ENCODE results near the gene PPP1R9A. TPM values are rescaled to one million over a fixed set of nuclear protein-coding genes. Genes with fewer than 3 reads are reported as not detected.

PPP1R9A gene
- total RNA-seq, 2 experiments from 2014 or later, result 0.07 TPM; not detected in 1

- CTCF ChIA-PET, result no interaction called here
- Mint-ChIP-seq H3K4me3 (no peak overlapping the region), H3K27me3 (peaks cover 3% of the 10 kb centered on the region), H3K27ac (no peak overlapping the region), H3K9me3 (ENCODE audit: low read depth) (peaks cover 2% of the 10 kb centered on the region), H3K4me1 (no peaks in the 10 kb centered on the region), H3K36me3 (no peaks in the 10 kb centered on the region)
- DNase-seq, result no peak
- no peak for ATAC-seq
These were observed 298.4 kb downstream of the PPP1R9A start for GRCh38 chr7:95205665-95206225.

DNA sequence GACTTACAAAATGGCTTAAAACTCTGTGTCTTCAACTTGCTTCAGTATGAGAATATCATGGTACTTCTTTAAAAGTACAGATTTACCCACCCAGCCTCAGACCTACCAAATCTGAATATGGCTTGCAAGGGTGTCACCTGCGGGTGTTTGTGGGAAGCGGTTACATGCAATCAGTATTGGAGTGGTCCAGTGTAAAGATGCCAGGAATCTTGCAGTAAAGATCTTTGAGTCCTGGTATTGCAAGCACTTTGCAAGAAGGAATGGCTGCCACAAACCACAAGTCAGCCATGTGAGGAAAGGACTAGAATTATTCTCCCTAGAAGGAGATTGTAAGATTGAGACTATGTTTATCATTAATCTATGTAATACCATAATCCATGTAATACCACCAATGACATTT lies 301.9 kb downstream of the PPP1R9A start:
- no peak for ATAC-seq
- CTCF ChIA-PET, result no interaction called here
- H3K27me3 Mint-ChIP-seq, result no peaks in the 10 kb centered on the region
- no peak overlapping the region for H3K27ac Mint-ChIP-seq
- H3K4me1 Mint-ChIP-seq, result no peaks in the 10 kb centered on the region
- H3K4me3 Mint-ChIP-seq, result no peak overlapping the region
- H3K9me3 Mint-ChIP-seq (ENCODE audit: low read depth), result peaks cover 2% of the 10 kb centered on the region
- no peak for DNase-seq
- no peaks in the 10 kb centered on the region for H3K36me3 Mint-ChIP-seq

- ATAC-seq (no peak), DNase-seq (no peak)
- Mint-ChIP-seq H3K27ac (no peak overlapping the region), H3K4me1 (no peaks in the 10 kb centered on the region), H3K27me3 (no peaks in the 10 kb centered on the region), H3K4me3 (no peak overlapping the region), H3K36me3 (no peaks in the 10 kb centered on the region), H3K9me3 (ENCODE audit: low read depth) (peaks cover under 1% of the 10 kb centered on the region)
- CTCF ChIA-PET, result no interaction called here
These were observed 302.4 kb downstream of the PPP1R9A start for GRCh38 chr7:95209788-95210187.

DNA sequence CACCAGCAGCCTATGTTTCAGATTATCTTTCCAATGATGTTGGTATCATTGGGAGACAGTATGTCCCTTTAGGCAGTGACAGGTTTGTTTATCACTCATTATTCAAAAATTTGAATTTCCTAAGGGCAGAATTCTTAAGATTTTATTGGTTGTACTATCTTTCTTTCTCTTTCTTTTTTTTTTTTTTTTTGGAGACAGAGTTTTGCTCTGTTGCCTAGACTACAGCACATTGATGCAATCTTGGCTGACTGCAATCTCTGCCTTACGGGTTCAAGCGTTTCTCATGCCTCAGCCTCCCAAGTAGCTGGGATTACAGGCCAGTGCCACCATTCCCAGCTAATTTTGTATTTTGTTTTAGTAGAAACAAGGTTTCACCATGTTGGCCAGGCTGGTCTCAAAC lies 305.8 kb downstream of the PPP1R9A start:
- DNase-seq (no peak), ATAC-seq (no peak)
- CTCF ChIA-PET, result no interaction called here
- Mint-ChIP-seq H3K4me3 (no peak overlapping the region), H3K9me3 (ENCODE audit: low read depth) (peaks cover 5% of the 10 kb centered on the region), H3K27ac (no peak overlapping the region), H3K36me3 (no peaks in the 10 kb centered on the region), H3K4me1 (no peaks in the 10 kb centered on the region), H3K27me3 (no peaks in the 10 kb centered on the region)

GRCh38 chr7:95213809-95214492 lies 306.6 kb downstream of the PPP1R9A start:
- Mint-ChIP-seq H3K4me3 (no peak overlapping the region), H3K36me3 (no peaks in the 10 kb centered on the region), H3K4me1 (no peaks in the 10 kb centered on the region), H3K9me3 (ENCODE audit: low read depth) (peaks cover 5% of the 10 kb centered on the region), H3K27ac (no peak overlapping the region), H3K27me3 (no peaks in the 10 kb centered on the region)
- ATAC-seq (no peak), DNase-seq (no peak)
- CTCF ChIA-PET, result no interaction called here

- no peak overlapping the region for H3K27ac Mint-ChIP-seq
- ATAC-seq, result no peak
- H3K27me3 Mint-ChIP-seq, result no peaks in the 10 kb centered on the region
- no peaks in the 10 kb centered on the region for H3K36me3 Mint-ChIP-seq
- peaks cover 5% of the 10 kb centered on the region for H3K9me3 Mint-ChIP-seq (ENCODE audit: low read depth)
- CTCF ChIA-PET, result no interaction called here
- no peak for DNase-seq
- H3K4me3 Mint-ChIP-seq, result no peak overlapping the region
- no peaks in the 10 kb centered on the region for H3K4me1 Mint-ChIP-seq
These were observed 312.3 kb downstream of the PPP1R9A start for GRCh38 chr7:95219721-95220120.

DNA sequence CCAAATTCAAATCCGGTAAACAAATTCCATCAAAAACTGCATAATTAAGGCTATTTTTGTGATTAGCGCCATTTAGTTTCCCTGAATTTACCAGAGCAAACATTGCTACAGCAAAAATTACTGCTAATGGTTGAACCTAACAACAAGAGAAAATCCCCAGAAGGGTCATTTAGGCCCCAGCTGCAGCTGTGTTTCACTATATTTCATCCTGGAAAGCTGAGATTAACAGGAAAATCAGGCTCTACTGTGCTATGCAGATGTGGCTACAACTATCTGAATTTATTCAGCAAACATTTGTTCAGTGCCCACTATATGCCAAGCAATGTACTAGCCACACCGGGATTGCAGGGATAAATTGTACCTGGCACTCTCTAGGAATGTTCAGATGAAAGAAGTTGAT lies 312.9 kb downstream of the PPP1R9A start:
- ATAC-seq (no peak), DNase-seq (no peak)
- Mint-ChIP-seq H3K4me3 (no peak overlapping the region), H3K4me1 (no peaks in the 10 kb centered on the region), H3K27ac (no peak overlapping the region), H3K9me3 (ENCODE audit: low read depth) (peaks cover 5% of the 10 kb centered on the region), H3K36me3 (no peaks in the 10 kb centered on the region), H3K27me3 (no peaks in the 10 kb centered on the region)
- CTCF ChIA-PET, result no interaction called here

DNA sequence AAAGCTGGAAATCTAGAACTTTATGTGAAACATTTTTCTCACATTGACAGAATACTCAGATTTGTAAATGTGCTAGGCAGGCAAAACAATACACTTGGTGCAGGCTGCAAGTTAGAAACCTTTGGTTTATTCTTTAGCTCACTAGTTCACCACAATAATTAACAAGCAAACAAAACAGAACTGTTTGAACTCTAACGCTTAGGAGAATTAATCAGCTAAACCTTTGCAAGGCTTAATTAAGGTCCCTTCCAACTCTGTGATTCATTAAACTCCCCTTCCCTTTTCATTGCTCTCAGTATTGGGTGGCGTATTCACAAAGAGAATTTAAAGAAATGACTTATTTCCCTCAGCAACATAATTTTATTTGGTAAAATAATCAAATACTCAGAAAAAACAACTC lies 317.9 kb downstream of the PPP1R9A start:
- ATAC-seq, result no peak
- CTCF ChIA-PET, result no interaction called here
- no peaks in the 10 kb centered on the region for H3K4me1 Mint-ChIP-seq
- no peaks in the 10 kb centered on the region for H3K9me3 Mint-ChIP-seq (ENCODE audit: low read depth)
- no peaks in the 10 kb centered on the region for H3K36me3 Mint-ChIP-seq
- no peak overlapping the region for H3K27ac Mint-ChIP-seq
- no peak for DNase-seq
- H3K27me3 Mint-ChIP-seq, result no peaks in the 10 kb centered on the region
- H3K4me3 Mint-ChIP-seq, result no peak overlapping the region

GRCh38 chr7:95229301-95229700 lies 321.9 kb downstream of the PPP1R9A start:
- H3K36me3 Mint-ChIP-seq, result no peaks in the 10 kb centered on the region
- H3K4me3 Mint-ChIP-seq, result no peak overlapping the region
- no peak overlapping the region for H3K27ac Mint-ChIP-seq

DNA sequence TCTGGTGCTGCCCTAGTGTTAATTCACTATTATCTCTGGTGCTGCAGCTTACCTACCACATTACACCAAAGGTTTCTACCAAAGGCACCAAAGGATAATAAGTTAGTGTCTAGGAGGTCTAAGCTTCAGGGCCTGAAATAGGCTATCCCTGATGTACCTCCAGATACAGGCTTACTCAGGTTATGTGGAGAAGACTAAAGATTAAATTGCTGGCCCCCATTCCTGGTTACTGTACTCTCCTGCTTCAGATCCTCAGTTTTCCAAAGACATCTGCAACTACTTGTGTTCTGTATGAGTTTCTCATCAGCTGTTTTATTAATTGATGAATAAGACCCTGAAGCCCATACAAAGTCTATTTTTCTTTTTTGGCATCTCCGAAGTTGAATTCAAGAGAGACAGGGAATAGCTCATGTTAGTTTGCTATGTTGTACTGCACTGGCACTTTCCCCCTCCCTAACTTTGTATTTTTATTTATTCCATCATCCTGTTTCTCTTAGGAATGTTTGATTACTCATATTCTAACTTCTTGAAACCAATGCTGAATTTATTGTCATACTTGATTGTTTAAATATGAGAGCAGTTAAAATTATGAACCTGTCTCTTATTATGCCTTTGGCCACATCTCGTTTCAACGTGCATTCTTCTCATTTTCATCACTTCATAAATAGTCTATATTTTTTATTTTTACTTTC lies 331.0 kb downstream of the PPP1R9A start:
- Mint-ChIP-seq H3K36me3 (no peaks in the 10 kb centered on the region), H3K4me1 (no peaks in the 10 kb centered on the region), H3K27me3 (peaks cover 7% of the 10 kb centered on the region), H3K4me3 (no peak overlapping the region), H3K9me3 (ENCODE audit: low read depth) (no peaks in the 10 kb centered on the region), H3K27ac (no peak overlapping the region)
- CTCF ChIA-PET, result no interaction called here
- DNase-seq (no peak), ATAC-seq (no peak)

More at GRCh38 chr7:95229301-95229700, 321.9 kb downstream of the PPP1R9A start:
- Mint-ChIP-seq H3K27me3 (no peaks in the 10 kb centered on the region), H3K4me1 (no peaks in the 10 kb centered on the region), H3K9me3 (ENCODE audit: low read depth) (no peaks in the 10 kb centered on the region)
- no peak for ATAC-seq
- DNase-seq, result no peak
- CTCF ChIA-PET, result no interaction called here

GRCh38 chr7:95240921-95241320 lies 333.5 kb downstream of the PPP1R9A start:
- Mint-ChIP-seq H3K36me3 (no peaks in the 10 kb centered on the region), H3K4me1 (no peaks in the 10 kb centered on the region), H3K27me3 (peaks cover 7% of the 10 kb centered on the region), H3K4me3 (no peak overlapping the region), H3K27ac (no peak overlapping the region), H3K9me3 (ENCODE audit: low read depth) (no peaks in the 10 kb centered on the region)
- CTCF ChIA-PET, result no interaction called here
- ATAC-seq (no peak), DNase-seq (no peak)

DNA sequence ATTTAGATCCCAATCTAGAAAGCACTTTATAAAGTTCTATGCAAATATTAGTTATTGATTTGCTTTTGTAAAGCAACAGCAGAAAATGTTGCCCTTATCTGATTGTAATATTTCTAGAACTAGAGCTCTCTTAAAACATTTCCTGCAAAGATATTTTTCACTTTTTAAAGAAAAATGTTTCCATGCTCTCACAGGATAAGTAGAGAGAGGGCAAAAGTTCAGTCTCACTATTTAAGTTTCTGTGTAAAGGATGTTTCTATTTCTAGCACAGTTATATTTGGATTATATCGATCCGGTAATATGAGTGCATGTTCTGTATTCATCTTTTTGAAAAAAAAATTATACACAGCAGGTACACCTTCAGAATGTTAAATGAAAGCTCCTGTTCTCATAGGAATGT lies 334.9 kb downstream of the PPP1R9A start:
- CTCF ChIA-PET, result no interaction called here
- H3K36me3 Mint-ChIP-seq, result no peaks in the 10 kb centered on the region
- H3K27me3 Mint-ChIP-seq, result peaks cover 7% of the 10 kb centered on the region
- no peaks in the 10 kb centered on the region for H3K9me3 Mint-ChIP-seq (ENCODE audit: low read depth)
- H3K27ac Mint-ChIP-seq, result no peak overlapping the region
- H3K4me1 Mint-ChIP-seq, result no peaks in the 10 kb centered on the region
- no peak for DNase-seq
- no peak for ATAC-seq
- no peak overlapping the region for H3K4me3 Mint-ChIP-seq

- no peaks in the 10 kb centered on the region for H3K4me1 Mint-ChIP-seq
- H3K27me3 Mint-ChIP-seq, result peaks cover 7% of the 10 kb centered on the region
- no peak overlapping the region for H3K4me3 Mint-ChIP-seq
- DNase-seq (no peak), ATAC-seq (no peak)
- CTCF ChIA-PET, result no interaction called here
- no peaks in the 10 kb centered on the region for H3K36me3 Mint-ChIP-seq
- H3K9me3 Mint-ChIP-seq (ENCODE audit: low read depth), result no peaks in the 10 kb centered on the region
- no peak overlapping the region for H3K27ac Mint-ChIP-seq
These were observed 337.2 kb downstream of the PPP1R9A start for GRCh38 chr7:95244616-95245015.

DNA sequence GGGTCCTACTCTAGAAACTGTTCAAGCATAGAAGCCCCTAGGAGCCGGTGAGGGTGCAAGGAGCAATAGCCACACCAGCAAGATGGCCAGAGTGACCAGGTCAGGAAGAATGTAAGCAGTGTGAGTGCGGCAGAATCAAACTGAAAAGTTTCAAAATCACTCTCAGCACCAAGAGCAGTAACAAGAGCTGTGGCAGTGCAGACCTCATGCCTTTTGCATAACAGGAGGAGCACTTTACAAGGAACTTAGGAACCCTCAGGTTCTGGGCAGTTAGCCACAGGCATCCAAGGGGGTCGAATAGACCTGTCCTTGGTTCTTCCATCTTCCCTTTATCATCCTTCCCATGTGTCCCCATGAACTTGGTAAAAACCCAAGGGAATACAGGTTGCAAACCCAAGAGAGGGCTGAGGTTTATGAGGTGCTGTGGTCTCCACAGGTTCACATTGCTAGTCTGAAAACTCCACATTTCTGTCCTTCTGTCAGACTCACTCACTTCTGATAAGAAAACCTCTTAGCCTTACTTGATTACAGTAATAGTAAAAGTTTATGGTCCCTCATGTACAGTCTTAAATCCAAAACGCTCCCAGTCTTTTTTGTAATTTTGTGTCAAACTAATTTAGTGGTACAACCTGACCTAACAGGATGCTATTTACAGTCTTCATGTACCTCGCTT lies 338.6 kb downstream of the PPP1R9A start:
- ATAC-seq (no peak), DNase-seq (no peak)
- H3K27ac Mint-ChIP-seq, result no peak overlapping the region
- H3K4me3 Mint-ChIP-seq, result no peak overlapping the region
- no peaks in the 10 kb centered on the region for H3K36me3 Mint-ChIP-seq
- CTCF ChIA-PET, result interaction anchor here (1.1 to 1.8 kb wide), 3 partner anchors 9 to 231 kb away, joined by 3 to 7 read pairs (median 5); no protein-coding TSS in a partner anchor
- peaks cover 7% of the 10 kb centered on the region for H3K27me3 Mint-ChIP-seq
- H3K4me1 Mint-ChIP-seq, result no peaks in the 10 kb centered on the region
- H3K9me3 Mint-ChIP-seq (ENCODE audit: low read depth), result no peaks in the 10 kb centered on the region
